CD4-positive, alpha-beta T cell treated with Interleukin-12 subunit alpha and Interleukin-12 subunit beta, for 1 hour (primary cell): ENCODE measurements around the gene FERMT1.
"Not testable (repeated sequence)": the region's sequence is repeated elsewhere in the genome, so short reads cannot be mapped to it uniquely, and the experiment has no call there.

Experiments used
- DNase-seq: peaks from one replicate; pipeline ENCODE4 v3.0.0-alpha.2; 2020

The FERMT1 gene

DNA sequence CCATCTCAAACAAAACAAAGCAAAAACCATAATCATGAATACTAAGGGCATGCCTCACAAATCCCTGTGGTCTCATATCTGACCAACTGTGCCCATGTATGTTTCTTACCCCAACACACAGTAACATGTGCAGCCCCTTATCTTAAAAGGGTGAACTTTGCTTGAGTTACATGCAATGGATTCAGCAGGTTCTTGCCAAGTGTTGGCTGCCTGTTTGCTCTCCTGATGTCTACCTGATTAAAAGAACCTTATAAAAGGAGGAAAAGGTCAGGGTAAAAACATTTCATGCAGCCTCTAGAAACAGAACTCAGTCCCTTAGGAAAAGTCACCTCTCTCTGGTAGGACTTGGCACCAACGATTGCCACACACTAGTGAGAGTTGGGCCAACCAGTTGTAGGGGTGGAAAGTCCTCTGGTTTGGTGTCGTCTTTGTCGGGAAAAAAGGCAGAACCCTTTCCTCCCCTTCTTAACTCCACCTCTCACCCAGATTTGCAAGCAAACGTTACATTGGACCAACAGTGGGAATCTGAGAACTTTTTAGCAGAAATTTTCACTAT, 55.0 kb downstream of the FERMT1 start:
- DNase-seq: no peak

DNA sequence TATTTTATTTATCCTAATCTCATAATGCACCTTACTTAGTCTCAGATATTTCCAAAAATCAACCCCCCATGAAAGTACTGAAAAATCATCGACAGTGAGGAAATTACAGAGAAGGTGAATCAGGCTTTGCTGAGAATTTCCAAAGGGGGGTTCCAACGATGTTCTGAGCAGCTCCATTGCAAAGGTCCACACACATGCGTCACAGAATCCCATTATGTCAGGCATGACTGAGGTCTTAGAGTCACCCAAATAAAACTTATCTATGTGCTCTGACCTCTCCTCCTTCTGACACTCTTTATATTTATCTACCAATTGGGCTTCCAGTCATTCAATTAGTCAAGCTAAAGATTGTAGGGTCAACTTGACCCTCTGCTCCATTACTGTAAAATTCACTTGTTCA, 56.2 kb downstream of the FERMT1 start:
- DNase-seq: no peak

DNA sequence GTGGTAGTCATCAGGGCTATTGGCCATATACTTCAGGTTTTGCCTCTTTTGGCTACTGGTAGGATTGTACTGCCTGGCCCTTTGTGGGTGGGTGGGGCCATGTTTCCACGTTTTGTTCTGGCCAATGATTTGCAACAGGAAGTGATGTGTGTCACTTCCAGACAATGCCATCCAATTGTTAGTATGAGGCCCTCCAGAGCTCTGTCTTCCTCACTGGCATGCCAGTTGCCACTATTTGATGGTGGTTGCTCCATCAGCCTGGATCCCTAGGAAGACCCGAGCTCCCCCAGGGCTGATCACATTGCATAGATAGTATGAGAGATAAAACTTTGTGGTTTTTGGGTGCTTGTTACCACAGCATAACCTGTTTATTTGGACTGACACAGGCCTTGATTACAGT, 61.3 kb downstream of the FERMT1 start:
- no peak for DNase-seq

DNA sequence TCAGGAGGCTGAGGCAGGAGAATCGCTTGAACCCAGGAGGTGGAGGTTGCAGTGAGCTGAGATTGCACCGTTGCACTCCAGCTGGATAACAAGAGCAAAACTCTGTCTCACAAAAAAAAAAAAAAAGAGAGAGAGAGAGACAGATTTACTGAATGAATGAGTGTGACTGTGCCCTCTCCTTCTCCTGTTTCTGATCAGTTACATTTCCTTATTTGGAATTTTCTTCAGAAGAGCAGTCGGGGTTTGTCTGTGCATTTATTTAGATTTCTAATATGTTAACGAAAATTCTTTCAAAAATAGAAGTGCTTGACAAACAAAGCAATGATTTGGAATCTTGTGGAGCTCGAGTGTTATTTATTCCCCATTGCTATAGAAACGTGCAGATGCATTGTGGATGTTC, 62.6 kb downstream of the FERMT1 start:
- DNase-seq: no peak

DNA sequence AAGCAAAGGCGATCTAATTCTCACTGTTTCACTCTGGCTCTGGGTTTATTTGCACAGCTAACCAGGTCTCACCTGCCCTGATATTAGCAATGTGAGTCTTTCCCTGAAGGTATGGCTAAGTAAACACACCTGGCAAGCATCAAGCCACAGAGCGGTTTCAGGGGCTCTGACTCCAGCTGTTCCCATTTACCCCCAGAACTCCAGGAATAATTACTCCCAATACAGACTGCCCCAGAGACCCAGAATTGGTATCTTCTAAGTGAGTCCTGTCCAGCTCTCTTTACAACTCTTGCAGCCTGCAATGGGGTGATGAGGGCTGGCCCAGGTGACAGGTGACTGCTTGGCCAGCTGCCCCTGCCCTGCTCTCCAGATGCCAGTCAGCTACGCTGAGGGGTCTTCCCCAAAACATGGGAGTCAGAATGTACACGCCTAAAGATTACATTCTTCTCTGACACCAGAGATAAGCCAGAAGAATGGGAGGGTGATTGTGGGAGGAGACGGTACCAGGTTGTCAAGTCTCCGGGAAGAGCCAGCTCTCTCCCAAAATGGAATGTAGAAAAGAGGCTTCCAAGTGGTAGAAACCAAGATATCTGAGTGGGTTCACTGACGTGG, 64.0 kb downstream of the FERMT1 start:
- no peak for DNase-seq

DNA sequence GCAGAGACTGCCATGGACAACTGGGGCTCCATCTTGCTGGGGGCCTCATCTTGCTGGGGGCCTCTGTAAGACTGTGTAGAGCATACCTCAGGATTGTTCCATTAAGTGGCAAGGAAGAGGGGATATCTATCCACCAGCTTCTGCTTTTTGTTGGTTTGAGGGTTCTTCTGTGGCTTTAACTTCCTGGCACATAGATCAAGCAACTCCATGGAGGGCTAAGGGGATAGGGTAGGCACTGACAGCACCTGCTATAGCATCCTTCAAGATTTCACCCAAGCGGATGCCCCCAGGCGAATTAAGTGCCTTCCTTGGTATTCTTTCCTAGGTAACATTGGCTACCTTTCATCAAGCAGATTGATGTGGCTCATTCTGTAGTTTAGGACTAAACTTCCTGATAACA, 65.1 kb downstream of the FERMT1 start:
- no peak for DNase-seq

DNA sequence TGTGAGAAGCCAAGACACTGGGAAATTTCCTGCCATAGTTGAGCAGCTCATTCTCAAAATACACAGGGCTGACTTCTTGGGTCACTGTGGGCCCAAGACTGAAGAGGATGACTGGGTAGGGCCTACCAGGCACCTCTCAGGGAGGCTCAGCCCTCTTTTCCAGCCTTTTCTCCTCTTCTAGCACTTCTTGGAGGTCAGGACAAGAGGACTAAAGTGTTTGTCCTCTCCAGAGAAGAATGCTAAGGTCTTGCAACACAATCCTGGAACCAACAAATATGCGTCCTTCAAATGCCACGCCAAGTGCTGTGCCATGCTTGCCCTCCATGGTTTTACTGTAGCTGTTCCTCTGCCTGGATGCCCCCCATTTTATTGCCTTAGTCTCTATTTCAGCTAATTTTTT, 65.7 kb downstream of the FERMT1 start:
- DNase-seq: no peak

DNA sequence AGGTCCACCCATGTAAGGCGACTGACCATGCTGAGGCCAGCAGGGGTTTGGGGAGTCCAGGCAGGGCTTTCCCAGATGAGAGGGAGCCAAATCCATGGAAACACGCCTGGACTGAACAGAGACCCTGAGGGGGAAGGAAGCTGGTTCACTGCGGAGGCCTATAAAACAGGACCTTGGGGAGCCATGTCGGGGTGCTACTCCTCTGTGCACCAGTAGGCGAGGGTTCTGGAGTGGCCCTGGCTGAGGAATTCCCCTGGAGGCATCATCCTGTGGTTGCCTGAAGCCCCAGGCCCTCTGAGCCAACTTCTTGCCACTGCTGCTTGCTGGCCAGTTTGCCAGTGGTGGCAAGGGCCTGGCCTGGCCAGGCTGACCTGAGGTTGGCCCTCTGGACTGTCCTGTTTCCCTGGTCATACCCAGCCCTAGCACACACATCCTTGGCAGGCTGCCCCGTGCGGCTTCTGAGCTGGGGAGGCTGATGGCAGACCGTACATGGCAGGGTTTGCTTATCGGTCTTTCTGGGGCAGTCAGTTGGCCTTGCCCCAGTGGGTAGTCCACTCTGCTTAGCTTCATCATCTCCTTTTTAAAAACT, 66.8 kb downstream of the FERMT1 start:
- DNase-seq: no peak

DNA sequence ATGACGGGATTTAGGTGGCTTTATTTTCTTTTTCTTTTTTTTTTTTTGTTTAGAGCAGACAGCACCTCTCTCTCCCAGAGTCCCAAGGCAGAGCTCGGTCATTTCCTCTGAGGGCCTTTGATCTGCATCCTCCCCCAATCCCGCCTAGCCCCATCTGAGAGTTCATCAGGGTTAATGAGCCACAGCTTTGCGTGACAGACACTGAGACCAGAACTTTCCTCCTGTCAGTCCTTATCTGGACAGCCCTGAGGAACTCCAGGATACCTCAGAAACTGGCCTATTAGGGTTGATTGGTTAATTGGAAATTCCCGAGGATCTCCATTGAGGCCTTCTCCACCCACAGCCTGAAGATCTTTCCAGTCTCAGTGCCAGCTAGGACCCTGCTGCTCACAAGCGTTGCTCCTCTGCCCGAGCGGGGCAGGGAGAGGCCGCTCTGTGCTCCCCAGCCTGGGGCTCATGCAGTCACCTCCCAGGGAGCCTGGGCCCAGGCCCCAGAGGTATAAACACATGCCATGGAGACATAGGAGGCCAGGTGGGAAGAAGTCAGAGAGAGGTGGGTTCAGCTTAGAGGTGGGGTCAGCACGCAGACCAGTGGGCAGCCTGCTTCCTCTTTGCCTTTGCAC, 67.6 kb downstream of the FERMT1 start:
- no peak for DNase-seq

DNA sequence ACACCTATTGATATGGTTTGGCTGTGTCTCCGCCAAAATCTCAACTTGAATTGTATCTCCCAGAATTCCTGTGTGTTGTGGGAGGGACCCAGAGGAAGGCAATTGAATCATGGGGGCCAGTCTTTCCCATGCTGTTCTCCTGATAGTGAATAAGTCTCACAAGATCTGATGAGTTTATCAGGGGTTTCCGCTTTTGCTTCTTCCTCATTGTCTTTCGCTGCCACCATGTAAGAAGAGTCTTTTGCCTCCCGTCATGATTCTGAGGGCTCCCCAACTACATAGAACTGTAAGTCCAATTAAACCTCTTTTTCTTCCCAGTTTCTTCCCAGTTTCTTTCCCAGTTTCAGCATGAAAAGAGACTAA, 68.2 kb downstream of the FERMT1 start:
- not testable (repeated sequence) for DNase-seq

DNA sequence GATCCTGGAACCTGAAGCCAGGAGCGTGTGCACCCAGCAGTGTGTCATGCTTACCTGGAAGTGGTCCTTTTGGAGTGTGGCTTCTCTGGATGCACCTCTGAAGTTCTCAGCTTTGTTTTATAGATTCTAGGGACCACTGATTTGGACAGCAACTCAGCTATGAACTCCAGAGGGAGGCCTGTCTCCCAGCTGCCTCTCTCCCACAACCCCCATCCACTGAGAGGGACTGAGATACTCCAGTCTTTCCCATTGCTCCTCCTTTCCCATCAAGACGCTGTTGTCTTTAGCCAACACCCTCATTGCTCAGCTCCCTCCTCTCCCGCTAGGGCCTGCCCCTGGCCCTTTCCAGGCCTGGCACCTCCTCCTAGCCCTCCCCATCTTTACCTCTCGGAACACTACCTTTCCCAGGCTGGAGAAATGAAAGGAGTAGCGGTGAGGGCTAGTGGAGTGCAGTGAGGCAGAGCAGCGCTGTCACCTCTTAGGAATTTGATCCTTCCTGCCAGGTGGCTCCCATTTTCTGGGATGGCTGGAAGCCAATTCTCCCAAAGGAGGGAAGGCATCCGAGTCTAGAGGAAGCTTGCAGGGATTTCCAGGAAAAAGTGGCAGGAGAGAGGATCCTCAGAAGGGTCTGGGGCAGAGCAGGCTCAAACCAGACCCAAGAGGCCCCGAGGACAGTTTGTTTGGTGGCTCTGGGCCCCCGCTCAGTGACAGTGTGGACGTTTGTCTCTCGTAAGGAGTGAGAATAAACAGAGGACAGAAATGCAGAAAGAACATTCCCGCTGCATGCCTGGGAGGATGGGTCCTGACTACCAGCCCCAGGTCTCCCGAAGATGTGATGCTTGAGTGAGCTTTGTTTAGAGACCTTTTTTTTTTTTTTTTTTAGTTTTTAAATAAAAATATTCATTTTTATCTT, 68.8 kb downstream of the FERMT1 start, which contains the start of gene LRRN4:
Gene LRRN4 (minus strand): TSS at position 285 of the 913 bp plus-strand sequence. CDS start 1,261 bp downstream, outside the sequence.
- no peak for DNase-seq

DNA sequence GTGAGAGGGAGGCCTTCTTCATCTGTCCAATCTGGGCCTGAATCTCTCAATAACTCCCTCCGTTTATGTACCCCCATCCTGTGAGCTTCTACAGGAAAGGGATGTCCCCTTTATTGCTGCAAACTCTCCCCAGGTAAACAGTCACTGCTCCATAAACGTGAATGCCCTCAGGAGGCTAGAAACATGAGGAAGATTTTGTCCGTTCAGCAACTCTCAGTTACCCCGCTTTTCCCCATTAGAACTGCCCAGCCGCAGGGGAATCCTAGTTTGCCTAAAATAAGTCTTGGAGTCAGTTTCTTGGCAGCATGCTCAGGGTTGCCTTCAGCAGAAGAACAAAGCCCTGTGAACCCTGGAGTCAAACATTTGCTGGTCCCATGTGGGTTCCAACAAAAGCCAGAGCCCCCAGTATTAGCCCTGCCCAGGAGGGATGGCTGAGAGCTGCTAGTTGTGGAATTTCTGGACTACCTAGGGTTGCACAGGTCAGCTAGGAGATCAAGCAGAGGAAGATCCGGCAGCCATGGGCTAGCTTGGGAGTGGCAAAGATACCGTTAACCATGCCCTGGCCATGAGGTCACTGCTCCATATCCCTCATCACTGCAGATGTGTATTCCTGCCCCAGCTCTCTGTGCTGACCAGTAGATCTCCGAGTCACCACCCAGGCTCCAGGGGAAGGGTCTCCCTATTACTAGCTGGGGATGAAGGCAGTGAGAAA, 69.6 kb downstream of the FERMT1 start:
- no peak for DNase-seq

DNA sequence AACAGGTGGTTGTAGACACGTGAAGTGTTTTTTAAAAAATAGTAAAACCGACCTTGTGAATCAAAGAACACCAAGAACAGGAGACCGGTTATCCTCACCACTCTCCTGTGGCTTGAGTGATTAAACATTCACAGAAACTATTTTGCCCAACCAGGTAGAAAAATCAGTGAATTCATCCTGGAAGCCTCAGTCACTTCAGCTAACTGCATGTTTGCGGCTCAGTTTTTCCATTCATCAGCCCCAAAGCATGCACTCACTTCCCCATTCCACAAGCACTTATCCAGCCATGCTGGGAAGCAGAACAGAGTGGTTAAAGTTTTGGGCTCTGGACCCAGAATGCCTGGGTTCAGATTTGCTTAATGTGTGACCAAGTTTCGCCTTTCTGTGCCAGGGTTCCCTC, 71.3 kb downstream of the FERMT1 start:
- no peak for DNase-seq

DNA sequence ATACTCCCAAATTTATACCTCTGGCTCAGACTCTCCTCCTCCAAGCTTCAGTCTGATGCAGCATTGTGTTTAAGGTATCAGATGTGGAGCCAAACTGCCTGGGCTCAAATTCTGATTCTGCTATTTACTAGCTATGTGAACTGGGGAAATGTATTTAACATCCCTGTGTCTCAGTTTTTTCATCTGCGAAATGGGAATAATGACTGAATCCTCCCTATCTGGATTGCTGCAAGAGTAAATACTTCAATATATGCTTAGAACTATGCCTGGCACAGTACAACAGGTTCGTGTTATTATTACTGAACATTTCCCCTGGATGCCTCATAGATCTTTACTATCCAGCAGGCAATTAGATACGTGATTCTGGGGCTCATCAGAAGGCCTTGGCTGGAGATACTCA, 74.4 kb downstream of the FERMT1 start:
- DNase-seq: no peak

DNA sequence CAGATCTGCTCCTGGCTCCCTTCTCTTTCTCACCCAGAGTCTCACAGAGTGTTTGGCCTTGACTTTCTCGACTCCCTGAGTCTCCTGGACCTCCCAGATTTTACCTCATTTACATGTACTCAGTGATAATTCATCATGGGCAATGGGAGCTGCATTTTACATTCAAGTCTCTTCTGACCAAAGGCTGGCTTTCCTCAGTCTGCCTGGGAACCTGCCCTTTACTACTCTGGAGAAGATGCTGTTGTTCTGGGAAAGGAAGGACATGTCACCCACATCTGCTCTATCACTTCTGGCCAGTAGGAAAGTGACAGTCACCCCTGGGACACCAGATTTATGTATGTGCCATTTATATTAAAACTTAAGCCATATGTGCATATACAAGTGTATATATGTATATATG, 76.4 kb downstream of the FERMT1 start:
- no peak for DNase-seq

DNA sequence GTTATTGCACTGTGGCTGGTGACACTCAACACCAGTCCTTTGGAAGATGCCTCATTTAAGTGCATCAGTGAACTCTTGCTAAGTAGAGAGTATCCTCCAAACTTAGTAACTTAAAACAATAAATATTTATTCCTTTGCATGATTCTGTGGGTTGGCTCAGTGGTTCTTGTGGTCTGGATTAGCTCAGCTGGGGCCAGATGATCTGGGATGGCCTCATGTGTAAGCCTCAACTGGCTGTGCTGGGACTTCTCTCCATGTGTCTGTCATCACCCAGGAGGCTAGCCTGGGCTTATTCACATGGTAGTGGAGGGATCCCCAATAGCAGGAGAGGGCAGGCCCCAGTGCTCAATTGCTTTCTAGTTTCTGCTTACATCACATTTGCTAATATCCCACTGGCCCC, 77.3 kb downstream of the FERMT1 start:
- DNase-seq: no peak

DNA sequence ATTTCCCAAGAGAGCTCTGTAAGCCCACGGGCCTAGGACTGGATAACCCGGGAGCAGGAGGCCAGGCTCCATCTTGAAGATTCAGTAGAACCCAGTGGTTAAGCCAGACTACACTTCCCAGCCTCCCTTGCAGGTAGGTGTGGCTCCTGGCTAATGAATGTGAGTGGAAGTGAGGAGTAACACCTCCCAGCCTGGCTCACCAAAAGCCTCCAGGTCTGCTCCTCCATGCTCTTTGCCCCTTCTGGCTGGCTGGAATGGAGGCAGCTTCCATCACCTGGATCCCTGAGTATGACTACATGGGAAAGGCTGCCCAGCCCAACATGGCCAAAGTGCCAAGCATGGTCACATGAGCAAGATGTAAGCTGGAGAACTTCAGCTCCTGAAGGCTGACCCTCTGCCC, 78.7 kb downstream of the FERMT1 start:
- no peak for DNase-seq

DNA sequence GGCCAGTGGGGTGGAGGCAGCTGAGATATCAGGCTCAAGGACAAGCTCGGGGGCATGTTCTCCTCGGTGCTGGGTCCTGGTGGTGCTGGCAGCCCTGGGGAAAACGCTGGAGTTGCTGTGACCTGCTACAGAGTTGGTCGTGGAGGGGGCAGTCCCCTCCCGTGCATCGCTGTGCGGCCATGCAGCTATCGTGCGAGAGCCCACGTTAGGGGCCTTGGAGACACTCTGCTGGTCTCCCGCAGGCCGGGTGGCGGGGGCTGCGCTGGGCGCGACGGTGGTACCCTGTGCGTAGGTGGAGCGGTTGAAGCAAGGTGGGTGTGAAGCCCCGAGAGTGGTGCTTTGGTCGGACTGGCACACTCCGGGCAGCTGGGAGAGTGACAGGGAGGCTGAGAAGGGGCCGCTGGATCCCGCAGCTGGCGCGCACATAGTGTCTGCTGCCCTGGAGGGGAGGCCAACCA, 81.0 kb downstream of the FERMT1 start:
- no peak for DNase-seq

DNA sequence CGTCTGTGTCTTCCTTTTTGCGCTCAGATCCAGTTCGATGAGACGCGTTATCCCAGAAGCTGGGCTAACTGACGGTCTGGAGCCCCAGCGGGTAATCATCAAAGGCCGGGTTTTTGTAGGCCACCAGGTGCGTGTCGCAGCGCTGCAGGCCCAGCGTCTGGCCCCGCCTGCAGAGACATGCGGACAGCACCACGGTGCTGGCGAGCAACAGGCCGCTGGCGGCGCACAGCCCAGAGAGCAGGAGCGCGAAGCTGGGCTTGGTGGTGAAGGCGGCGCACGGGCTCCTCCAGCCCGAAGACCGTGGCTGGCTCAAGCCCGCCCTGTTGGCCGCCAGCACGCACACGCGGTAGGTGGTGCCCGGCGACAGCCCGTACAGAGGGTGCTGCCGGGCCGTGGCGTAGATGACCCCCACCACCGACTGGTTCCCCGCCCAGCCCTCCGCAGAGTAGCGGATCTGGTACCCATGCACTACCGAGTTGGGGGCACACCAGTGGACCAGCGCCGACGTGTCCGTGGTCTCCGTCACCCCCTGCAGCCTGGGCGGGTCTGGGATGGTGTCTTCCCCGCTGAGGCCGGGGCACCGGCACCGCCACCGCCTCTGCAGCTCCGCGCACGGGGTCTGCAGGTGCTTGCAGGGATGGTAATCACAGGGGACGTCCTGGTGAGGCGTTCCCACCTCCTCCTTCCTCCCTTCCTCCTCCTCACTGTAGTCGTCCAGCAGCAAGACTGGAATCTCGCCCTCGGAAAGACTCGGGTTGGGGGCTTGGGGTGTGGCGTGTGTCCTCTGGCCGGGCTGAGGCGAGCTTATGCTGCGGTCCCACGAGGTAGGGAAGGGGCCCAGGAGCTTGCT, 81.6 kb downstream of the FERMT1 start:
- DNase-seq: no peak

DNA sequence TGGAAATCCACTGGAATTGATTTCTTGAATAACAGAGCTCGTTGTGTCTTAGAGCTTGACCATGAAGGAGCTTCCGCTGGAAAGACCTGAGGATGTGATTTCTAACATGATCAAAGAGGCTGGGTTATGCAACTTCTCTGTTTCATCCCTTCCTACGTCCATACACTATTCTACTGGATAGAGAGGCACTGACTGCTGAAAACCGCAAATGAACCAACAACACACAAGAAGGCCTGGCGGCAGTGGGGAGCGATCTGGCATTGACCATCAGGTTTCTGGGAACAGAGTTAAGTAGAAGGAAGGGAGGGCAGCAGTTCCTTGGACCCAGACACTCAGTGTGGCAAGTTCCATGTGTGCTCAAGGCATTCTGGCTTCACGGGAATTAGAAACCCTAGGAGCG, 82.3 kb downstream of the FERMT1 start:
- DNase-seq: no peak

DNA sequence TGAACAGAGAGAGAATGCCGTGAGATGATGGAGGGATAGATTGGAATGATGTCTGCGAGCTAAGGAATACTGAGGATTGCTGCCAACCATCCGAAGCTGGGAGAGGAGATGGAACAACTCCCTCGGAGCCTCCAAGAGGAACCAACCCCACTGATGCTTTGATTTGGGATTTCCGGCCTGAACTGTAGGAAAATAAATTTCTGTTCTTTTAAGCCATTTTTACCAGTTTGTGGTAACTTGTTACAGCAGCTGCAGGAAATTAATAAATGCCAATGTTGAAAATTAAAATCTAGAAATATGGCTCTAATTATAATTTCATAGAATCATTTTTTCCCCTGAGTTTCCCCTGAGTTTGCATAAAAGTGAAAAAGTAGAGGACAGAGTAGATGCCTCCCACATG, 83.1 kb downstream of the FERMT1 start:
- DNase-seq: no peak

DNA sequence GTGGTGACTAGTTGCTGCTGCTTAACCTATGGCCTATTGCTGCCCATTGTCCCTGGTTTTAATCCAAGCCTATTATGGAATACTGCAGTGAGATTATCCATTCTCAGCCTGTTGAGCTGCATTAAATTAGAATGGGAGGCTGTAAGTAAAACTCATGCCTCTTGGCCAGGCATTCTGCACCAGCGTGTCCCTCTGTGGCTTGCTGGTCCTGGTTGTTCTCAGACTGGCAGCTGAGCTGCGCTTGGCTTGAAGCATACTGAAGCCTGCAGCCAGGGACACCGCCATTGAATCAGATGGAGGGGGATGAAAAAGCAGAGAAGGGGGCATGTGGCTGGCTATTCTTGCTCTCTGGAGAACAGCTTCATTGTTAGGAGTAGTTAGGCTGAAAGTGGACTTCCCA, 84.6 kb downstream of the FERMT1 start:
- no peak for DNase-seq
